Measurements from ENCODE around the gene CDC42BPA.

- no peak for TF ChIP-seq CTCF (IDR thresholded peaks at IDR 0.05)
- TF ChIP-seq POLR2A (IDR thresholded peaks at IDR 0.05) = no peak
These were observed 52.4 kb downstream of the CDC42BPA start for GRCh38 chr1:227265891-227266290.

Data from testis (tissue), 2 donors.